Chondrocyte (in vitro differentiated cells): ENCODE data around the gene FUT6. TPM values are rescaled to one million over a fixed set of nuclear protein-coding genes. Genes with fewer than 3 reads are reported as not detected.

Source experiments
- DNase-seq: peaks from one replicate; pipeline ENCODE4 v3.0.0; 2021; ENCODE audit warnings: mixed read lengths, low spot score
- H3K27ac Mint-ChIP-seq: one replicate; pipeline ENCODE4 v1.8.0; 2021; ENCODE audit warnings: mild to moderate bottlenecking, moderate library complexity, mixed read lengths; ENCODE audit not compliant: unreplicated experiment
- H3K27me3 Mint-ChIP-seq: 2 replicates; pipeline ENCODE4 v1.8.0; 2021; ENCODE audit warnings: low read depth, mixed read lengths
- H3K36me3 Mint-ChIP-seq: 2 replicates; pipeline ENCODE4 v1.8.0; 2021; ENCODE audit warnings: low read depth, mixed read lengths
- H3K4me1 Mint-ChIP-seq: 2 replicates; pipeline ENCODE4 v1.8.0; 2021; ENCODE audit warnings: low read depth, mild to moderate bottlenecking, mixed read lengths
- H3K4me3 Mint-ChIP-seq: one replicate; pipeline ENCODE4 v1.8.0; 2021; ENCODE audit warnings: mild to moderate bottlenecking, moderate library complexity, mixed read lengths; ENCODE audit not compliant: unreplicated experiment
- H3K9me3 Mint-ChIP-seq: 2 replicates; pipeline ENCODE4 v1.8.0; 2021; ENCODE audit warnings: low read depth, mixed read lengths
- CTCF ChIP-seq: fragments of 200-600 bp; sonication (generic); IDR thresholded peaks from 2 replicates; pipeline ENCODE4 v1.5.0; 2021; ENCODE audit warnings: antibody characterized with exemption, mild to moderate bottlenecking, moderate library complexity
- total RNA-seq: library from RNA; stranded (reverse); gene quantifications from 3 replicates; pipeline ENCODE4 v1.2.1, GENCODE V29; 2021

The FUT6 gene
- total RNA-seq, 1 donor from 2014 or later, result not detected

GRCh38 chr19:5870986-5871394 is 31.5 kb upstream of the FUT6 start:
- peaks cover 6% of the 10 kb centered on the region for H3K27me3 Mint-ChIP-seq
- no peak overlapping the region for H3K4me3 Mint-ChIP-seq
- H3K9me3 Mint-ChIP-seq, result no peaks in the 10 kb centered on the region
- no peak for DNase-seq
- peak overlapping the region; percentile 36 for H3K27ac Mint-ChIP-seq
- peaks cover 3% of the 10 kb centered on the region for H3K4me1 Mint-ChIP-seq
- H3K36me3 Mint-ChIP-seq, result no peaks in the 10 kb centered on the region
- TF ChIP-seq CTCF, result no peak

GRCh38 chr19:5867201-5868136 is 28.0 kb upstream of the FUT6 start:
- H3K4me1 Mint-ChIP-seq, result peaks cover 3% of the 10 kb centered on the region
- no peak overlapping the region for H3K27ac Mint-ChIP-seq
- peaks cover 11% of the 10 kb centered on the region for H3K27me3 Mint-ChIP-seq
- no peak for DNase-seq
- H3K4me3 Mint-ChIP-seq, result no peak overlapping the region
- TF ChIP-seq CTCF, result no peak
- no peaks in the 10 kb centered on the region for H3K36me3 Mint-ChIP-seq
- no peaks in the 10 kb centered on the region for H3K9me3 Mint-ChIP-seq

- no peak overlapping the region for H3K4me3 Mint-ChIP-seq
- TF ChIP-seq CTCF, result no peak
- no peaks in the 10 kb centered on the region for H3K36me3 Mint-ChIP-seq
- H3K27ac Mint-ChIP-seq, result no peak overlapping the region
- peaks cover 13% of the 10 kb centered on the region for H3K27me3 Mint-ChIP-seq
- H3K9me3 Mint-ChIP-seq, result no peaks in the 10 kb centered on the region
- peaks cover under 1% of the 10 kb centered on the region for H3K4me1 Mint-ChIP-seq
- no peak for DNase-seq
Observed at GRCh38 chr19:5865772-5866171, 26.3 kb upstream of the FUT6 start.

- H3K27me3 Mint-ChIP-seq, result peaks cover 13% of the 10 kb centered on the region
- TF ChIP-seq CTCF, result peak; percentile 43
- no peak for DNase-seq
- H3K9me3 Mint-ChIP-seq, result no peaks in the 10 kb centered on the region
- H3K4me1 Mint-ChIP-seq, result no peaks in the 10 kb centered on the region
- H3K36me3 Mint-ChIP-seq, result no peaks in the 10 kb centered on the region
- no peak overlapping the region for H3K4me3 Mint-ChIP-seq
- no peak overlapping the region for H3K27ac Mint-ChIP-seq
Observed at GRCh38 chr19:5864725-5865486, 25.4 kb upstream of the FUT6 start.

GRCh38 chr19:5864013-5864720 is 24.7 kb upstream of the FUT6 start:
- H3K27me3 Mint-ChIP-seq, result peaks cover 13% of the 10 kb centered on the region
- H3K9me3 Mint-ChIP-seq, result no peaks in the 10 kb centered on the region
- no peak for DNase-seq
- H3K4me3 Mint-ChIP-seq, result no peak overlapping the region
- H3K36me3 Mint-ChIP-seq, result no peaks in the 10 kb centered on the region
- no peak overlapping the region for H3K27ac Mint-ChIP-seq
- TF ChIP-seq CTCF, result no peak
- no peaks in the 10 kb centered on the region for H3K4me1 Mint-ChIP-seq
